Mesendoderm (in vitro differentiated cells): ENCODE results near the gene SLC7A4. TPM values are rescaled to one million over a fixed set of nuclear protein-coding genes. Genes with fewer than 3 reads are reported as not detected.

Source experiments
- small RNA-seq: library from polyadenylated mRNA; stranded (forward); fragments of <200 nt; extraction: miRNeasy Mini kit (QIAGEN cat#:217004); gene quantifications from one replicate; pipeline ENCODE3, GENCODE V24; 2013; ENCODE audit not compliant: insufficient read depth

Gene SLC7A4

Small RNAs within 50 kb of the gene (small RNA-seq; reads per million reads assigned to genes)
- not detected for gene MIR649
